ENCODE results near the gene ZNF786. TPM values are rescaled to one million over a fixed set of nuclear protein-coding genes. Genes with fewer than 3 reads are reported as not detected.

The ZNF786 gene
- total and polyA plus RNA-seq, 9 of the 15 experiments (the other 6 are each of a cell fraction or from before 2014, with no cell fraction given) = 0.31 to 5.4 (median 3.0) TPM

DNA sequence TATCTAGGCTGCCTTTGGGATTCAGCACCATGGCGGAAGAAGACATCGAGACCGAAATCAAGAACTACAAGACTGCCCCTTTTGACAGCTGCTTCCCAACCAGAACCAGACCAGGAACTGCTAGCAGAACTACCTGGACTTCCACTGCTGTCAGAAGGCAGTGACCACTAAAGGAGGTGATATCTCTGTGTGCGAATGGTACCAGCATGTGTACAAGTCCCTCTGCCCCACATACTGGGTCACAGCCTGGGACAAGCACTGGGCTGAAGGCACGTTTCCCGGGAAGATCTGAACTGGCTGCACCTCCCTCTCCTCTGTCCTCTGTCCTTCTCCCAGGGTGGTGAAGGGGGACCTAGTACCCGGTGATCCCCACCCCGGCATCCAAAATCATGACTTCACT, 36.6 kb downstream of the ZNF786 start (continued):
- TF ChIP-seq USF1 (CRISPR knock-in tag; IDR thresholded peaks at IDR 0.05) = peak; percentile 8; the same call in 1 of the 2 replicates
- TF ChIP-seq, protein P1, sequence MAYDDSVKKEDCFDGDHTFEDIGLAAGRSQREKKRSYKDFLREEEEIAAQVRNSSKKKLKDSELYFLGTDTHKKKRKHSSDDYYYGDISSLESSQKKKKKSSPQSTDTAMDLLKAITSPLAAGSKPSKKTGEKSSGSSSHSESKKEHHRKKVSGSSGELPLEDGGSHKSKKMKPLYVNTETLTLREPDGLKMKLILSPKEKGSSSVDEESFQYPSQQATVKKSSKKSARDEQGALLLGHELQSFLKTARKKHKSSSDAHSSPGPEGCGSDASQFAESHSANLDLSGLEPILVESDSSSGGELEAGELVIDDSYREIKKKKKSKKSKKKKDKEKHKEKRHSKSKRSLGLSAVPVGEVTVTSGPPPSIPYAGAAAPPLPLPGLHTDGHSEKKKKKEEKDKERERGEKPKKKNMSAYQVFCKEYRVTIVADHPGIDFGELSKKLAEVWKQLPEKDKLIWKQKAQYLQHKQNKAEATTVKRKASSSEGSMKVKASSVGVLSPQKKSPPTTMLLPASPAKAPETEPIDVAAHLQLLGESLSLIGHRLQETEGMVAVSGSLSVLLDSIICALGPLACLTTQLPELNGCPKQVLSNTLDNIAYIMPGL (CRISPR knock-in tag; IDR thresholded peaks at IDR 0.05) = no peak

- Histone ChIP-seq H3K9me3 (replicated peaks; ENCODE audit: control insufficient read depth, insufficient read depth, low read depth, low read length) (no peaks in the 10 kb centered on the region), H3K4me3 (no peak overlapping the region), H3K9me1 (ENCODE audit: control insufficient read depth, insufficient read depth, low read length) (no peaks in the 10 kb centered on the region), H2AFZ (ENCODE audit: low read depth, low read length) (no peak overlapping the region), H3K27me3 (ENCODE audit: control insufficient read depth in 2 of 2, insufficient read depth in 2 of 2, low read length in 2 of 2) (peaks cover 5 to 6% of the 10 kb centered on the region in 2 experiments; a peak in 3 of 5 replicates), H3K9ac (ENCODE audit: insufficient read depth in 1 of 2, low read depth in 2 of 2, low read length in 2 of 2) (no peak overlapping the region), H3K36me3 (ENCODE audit: control insufficient read depth, insufficient read depth, low read length) (no peaks in the 10 kb centered on the region), H3K79me2 (ENCODE audit: control insufficient read depth, insufficient read depth, low read length) (no peaks in the 10 kb centered on the region), H3K4me2 (ENCODE audit: insufficient read depth, low read length) (no peak overlapping the region), H3K4me1 (replicated peaks in 1 of 2; ENCODE audit: control insufficient read depth in 2 of 2, insufficient read depth in 2 of 2, low read length in 2 of 2) (0 out of 5 replicates have a peak, but pooled peaks cover 0 to 3% of the 10 kb centered on the region in 2 experiments), H4K20me1 (replicated peaks; ENCODE audit: control insufficient read depth, insufficient read depth, low read length) (no peaks in the 10 kb centered on the region), H3K27ac (ENCODE audit: extremely low read depth, low read depth, low read length) (no peak overlapping the region)
- 33% methylated on average over 1 of the region's 1 CpG for WGBS (ENCODE audit: insufficient coverage, low coverage, missing lambda C conversion rate)
- no peak for TF ChIP-seq ARHGAP35 (IDR thresholded peaks at IDR 0.05; ENCODE audit: partially characterized antibody)
- peak; percentile 95 for TF ChIP-seq ZNF316 (IDR thresholded peaks at IDR 0.05)
- peak; percentile 94 for TF ChIP-seq MAFK (IDR thresholded peaks at IDR 0.05; ENCODE audit: low read length)
- TF ChIP-seq MAFG (tag; conservative IDR thresholded peaks at IDR 0.05) = peak; percentile 90
- TF ChIP-seq MAFF (IDR thresholded peaks at IDR 0.05; ENCODE audit: low read length) = peak; percentile 96
- TF ChIP-seq C11orf30 (IDR thresholded peaks at IDR 0.05; ENCODE audit: low read depth) = peak; percentile 91
- no peak for ATAC-seq
- POLR2A ChIA-PET = interaction anchor here (1.3 kb wide), 1 partner anchor 21 kb away, joined by 4 read pairs; no protein-coding TSS in a partner anchor
- in situ Hi-C loops (cut with MboI) (no loop called here), intact Hi-C loops (cut with micrococcal nuclease) (no loop called here)
- DNase-seq (ENCODE audit: extremely low read depth in 1 of 4, low spot score in 3 of 4) = no peak
- CTCF ChIA-PET (ENCODE audit: low intra/inter-chr PET ratio) = interaction anchor here (0.6 kb wide), 1 partner anchor 369 kb away, joined by 6 read pairs; no protein-coding TSS in a partner anchor
- FAIRE-seq = no peak
- no TSS peak for BruUV-seq (replicated peaks)
Observed at GRCh38 chr7:149053384-149053783, 37.1 kb downstream of the ZNF786 start.
